HepG2 (cell line): ENCODE results near the gene RBP5. TPM values are rescaled to one million over a fixed set of nuclear protein-coding genes. Genes with fewer than 3 reads are reported as not detected.

Experiments
- ATF1 ChIP-seq: IDR thresholded peaks from 2 replicates; pipeline ENCODE4 v1.6.1; 2016; ENCODE audit warnings: mild to moderate bottlenecking, control low read depth
- E2F5 ChIP-seq: sonication (generic); formaldehyde crosslinking; conservative IDR thresholded peaks from 2 replicates; pipeline ENCODE4 v1.4.0; 2020; ENCODE audit warnings: missing genetic modification reagents
- FOXP4 ChIP-seq: sonication (generic); formaldehyde crosslinking; IDR thresholded peaks from 2 replicates; pipeline ENCODE4 v1.4.0; 2020; ENCODE audit warnings: missing genetic modification reagents
- GABPA ChIP-seq, 2 experiments: IDR thresholded peaks; 2 replicates each; pipeline ENCODE4 v1.6.1; 2011 to 2016; ENCODE audit warnings: low read depth in 2 of 2, low read length in 1 of 2, missing biosample characterization in 1 of 2, missing genetic modification characterization in 1 of 2
- MEF2D ChIP-seq: sonication (generic); formaldehyde crosslinking; IDR thresholded peaks from 2 replicates; pipeline ENCODE4 v1.5.1; 2020; ENCODE audit warnings: mild to moderate bottlenecking, missing genetic modification reagents
- NFKB2 ChIP-seq: sonication (generic); formaldehyde crosslinking; IDR thresholded peaks from 2 replicates; pipeline ENCODE4 v1.4.0; 2020; ENCODE audit warnings: missing genetic modification reagents, borderline replicate concordance
- NFYC ChIP-seq: IDR thresholded peaks from 2 replicates; pipeline ENCODE4 v1.6.1; 2016; ENCODE audit warnings: missing genetic modification reagents, missing compliant biosample characterization
- PBX2 ChIP-seq: IDR thresholded peaks from 2 replicates; pipeline ENCODE4 v1.6.1; 2016; ENCODE audit warnings: control low read depth
- RBM22 ChIP-seq: fragments of 200-400 bp; formaldehyde crosslinking; optimal IDR thresholded peaks from 2 replicates; pipeline ENCODE3; 2017; ENCODE audit warnings: mild to moderate bottlenecking, low read length, moderate library complexity
- RXRA ChIP-seq: sonication (generic); formaldehyde crosslinking; IDR thresholded peaks from 2 replicates; pipeline ENCODE4 v1.5.1; 2020; ENCODE audit warnings: missing genetic modification reagents
- SKI ChIP-seq: fragments of 450-650 bp; IDR thresholded peaks from one replicate; pipeline ENCODE4 v1.6.1; 2018; ENCODE audit warnings: mild to moderate bottlenecking; ENCODE audit not compliant: partially characterized antibody
- TCF12 ChIP-seq, 2 experiments: fragments of 450-650 bp in 1 of 2; sonication (generic) in 1 of 2; formaldehyde crosslinking in 1 of 2; IDR thresholded peaks; 2 replicates each; pipeline versions ENCODE4 v1.6.1 to v1.8.0; 2017 to 2022; ENCODE audit warnings: antibody characterized with exemption in 1 of 2, mild to moderate bottlenecking in 1 of 2, missing genetic modification reagents in 1 of 2, moderate library complexity in 1 of 2
- ZNF274 ChIP-seq: sonication (generic); formaldehyde crosslinking; IDR thresholded peaks from 2 replicates; pipeline ENCODE4 v1.5.1; 2020; ENCODE audit warnings: mild to moderate bottlenecking, missing genetic modification reagents
- ZNF329 ChIP-seq: sonication (generic); formaldehyde crosslinking; IDR thresholded peaks from 2 replicates; pipeline ENCODE4 v1.9.0; 2021; ENCODE audit warnings: low read depth, mild to moderate bottlenecking, missing genetic modification reagents
- ZNF430 ChIP-seq: sonication (generic); formaldehyde crosslinking; IDR thresholded peaks from 2 replicates; pipeline ENCODE4 v1.9.0; 2021; ENCODE audit warnings: mild to moderate bottlenecking, missing genetic modification reagents
- ZNF44 ChIP-seq: sonication (generic); formaldehyde crosslinking; IDR thresholded peaks from 2 replicates; pipeline ENCODE4 v1.5.1; 2020; ENCODE audit warnings: mild to moderate bottlenecking, missing genetic modification reagents
- ZNF441 ChIP-seq: sonication (generic); formaldehyde crosslinking; IDR thresholded peaks from 2 replicates; pipeline ENCODE4 v1.7.0; 2021; ENCODE audit warnings: missing genetic modification reagents, borderline replicate concordance
- ZNF7 ChIP-seq: IDR thresholded peaks from 2 replicates; pipeline ENCODE4 v1.6.1; 2016; ENCODE audit warnings: missing biosample characterization, missing genetic modification reagents
- ZNF747 ChIP-seq: sonication (generic); formaldehyde crosslinking; IDR thresholded peaks from 2 replicates; pipeline ENCODE4 v1.8.1; 2023; ENCODE audit warnings: missing genetic modification reagents, mild to moderate bottlenecking, borderline replicate concordance
- ZNF83 ChIP-seq: sonication (generic); formaldehyde crosslinking; IDR thresholded peaks from 2 replicates; pipeline ENCODE4 v1.4.0; 2020; ENCODE audit warnings: missing genetic modification reagents, mild to moderate bottlenecking, borderline replicate concordance
- ZNF841 ChIP-seq: sonication (generic); formaldehyde crosslinking; IDR thresholded peaks from 2 replicates; pipeline ENCODE4 v1.8.1; 2023; ENCODE audit warnings: missing genetic modification reagents, borderline replicate concordance
- polyA plus RNA-seq, 8 experiments: library from polyadenylated mRNA; depleted of rRNA in 3 of 8; stranded (reverse) in 7 of 8; unstranded in 1 of 8; fragments of >200 nt; fragmentation: Illumina TruSeq in 4 of 8; extraction: Trizol in 4 of 8; gene quantifications; 2 replicates each; pipeline versions ENCODE4 v1.2.1 to v1.2.3, GENCODE V29; 2011 to 2016; ENCODE audit warnings: low read depth in 4 of 8, missing spikeins in 1 of 8, mixed read lengths in 1 of 8; ENCODE audit not compliant: insufficient read depth in 1 of 8
- total RNA-seq, 5 experiments: library from RNA; depleted of rRNA; stranded (reverse); fragments of >200 nt; fragmentation: Illumina TruSeq; extraction: Trizol; gene quantifications; 2 replicates each; pipeline ENCODE4 v1.2.3, GENCODE V29; 2016; ENCODE audit warnings: low read depth in 1 of 5
- TF ChIP-seq, protein P1 (sequence below): sonication (generic); formaldehyde crosslinking; IDR thresholded peaks from 2 replicates; pipeline ENCODE4 v1.4.0; 2020; ENCODE audit warnings: missing genetic modification reagents
- TF ChIP-seq, protein P2 (sequence below): sonication (generic); formaldehyde crosslinking; IDR thresholded peaks from 2 replicates; pipeline ENCODE4 v1.5.0; 2020; ENCODE audit warnings: missing genetic modification reagents, mild to moderate bottlenecking, borderline replicate concordance

Gene RBP5
- total and polyA plus RNA-seq, 2 of the 13 experiments (the other 11 are each of a cell fraction or from before 2014, with no cell fraction given): 13.8 to 19.8 TPM

DNA sequence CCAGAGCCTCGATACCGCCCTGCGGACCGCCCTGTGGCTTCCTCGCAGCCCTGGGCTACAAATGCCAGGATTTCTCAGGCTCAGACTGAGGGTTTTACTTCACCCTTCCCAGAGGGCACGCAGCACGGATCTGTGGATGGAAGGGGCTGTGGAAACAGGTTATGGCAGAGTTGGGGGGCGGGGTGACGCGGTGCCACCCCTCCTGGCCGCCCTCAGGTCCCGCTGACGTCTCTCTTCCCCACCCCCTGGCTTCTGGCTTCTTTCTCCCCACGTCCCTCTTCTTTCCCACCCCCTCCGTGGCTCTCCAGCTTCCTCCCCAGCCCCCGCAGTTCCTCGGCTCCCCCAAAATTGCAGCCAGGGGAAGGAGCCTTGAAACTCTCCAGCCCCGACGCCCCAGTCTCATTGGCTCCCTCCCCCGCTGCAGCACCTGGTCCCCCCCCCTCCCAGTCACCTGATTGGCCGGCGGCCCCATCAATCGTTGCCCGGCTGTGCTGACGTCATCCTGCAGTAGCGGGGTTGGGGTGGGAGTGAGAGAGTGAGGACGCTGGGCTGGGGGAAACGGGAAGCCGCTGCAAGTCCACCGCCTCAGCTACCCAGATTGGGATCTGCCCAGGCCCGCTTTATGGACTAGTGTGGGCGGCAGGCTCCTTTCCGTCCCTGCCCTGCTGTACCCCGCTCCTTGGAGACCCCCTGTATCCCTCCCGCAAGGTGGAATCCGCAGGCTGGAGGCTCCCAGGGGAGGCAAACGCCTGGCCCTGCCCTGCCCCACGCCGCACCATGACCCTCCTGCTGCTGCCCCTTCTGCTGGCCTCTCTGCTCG, 1.4 kb upstream of the RBP5 start, which contains the start of gene CLSTN3 (continued):
- TF ChIP-seq PBX2 (CRISPR knock-in tag) (peak; percentile 90), ZNF44 (CRISPR knock-in tag) (no peak), MEF2D (CRISPR knock-in tag) (0 out of 2 replicates have a peak, but pooled peaks have one; percentile 13), GABPA (IDR thresholded peaks at IDR 0.05; ENCODE audit: low read depth, low read length) (no peak), GABPA (CRISPR knock-in tag; IDR thresholded peaks at IDR 0.05; ENCODE audit: low read depth) (peak; percentile 32; the same call in 1 of the 2 replicates), ZNF329 (CRISPR knock-in tag) (0 out of 2 replicates have a peak, but pooled peaks have one; percentile 34), ZNF430 (CRISPR knock-in tag) (peak; percentile 13; the same call in 1 of the 2 replicates), ZNF274 (CRISPR knock-in tag) (no peak), E2F5 (no peak), RXRA (no peak; the same call in 1 of the 2 replicates), ZNF83 (CRISPR knock-in tag) (peak; percentile 21; the same call in 1 of the 2 replicates), RBM22 (peak; percentile 31), ZNF7 (CRISPR knock-in tag) (no peak), ATF1 (CRISPR knock-in tag) (peak; percentile 87), FOXP4 (no peak), SKI (no peak), TCF12 (IDR thresholded peaks at IDR 0.05) (no peak), TCF12 (CRISPR knock-in tag; IDR thresholded peaks at IDR 0.05) (no peak), ZNF747 (CRISPR knock-in tag) (no peak), ZNF841 (CRISPR knock-in tag) (no peak), ZNF441 (CRISPR knock-in tag) (peak; percentile 39; the same call in 1 of the 2 replicates), NFYC (CRISPR knock-in tag) (peak; percentile 81), NFKB2 (no peak)
- TF ChIP-seq, protein P1, sequence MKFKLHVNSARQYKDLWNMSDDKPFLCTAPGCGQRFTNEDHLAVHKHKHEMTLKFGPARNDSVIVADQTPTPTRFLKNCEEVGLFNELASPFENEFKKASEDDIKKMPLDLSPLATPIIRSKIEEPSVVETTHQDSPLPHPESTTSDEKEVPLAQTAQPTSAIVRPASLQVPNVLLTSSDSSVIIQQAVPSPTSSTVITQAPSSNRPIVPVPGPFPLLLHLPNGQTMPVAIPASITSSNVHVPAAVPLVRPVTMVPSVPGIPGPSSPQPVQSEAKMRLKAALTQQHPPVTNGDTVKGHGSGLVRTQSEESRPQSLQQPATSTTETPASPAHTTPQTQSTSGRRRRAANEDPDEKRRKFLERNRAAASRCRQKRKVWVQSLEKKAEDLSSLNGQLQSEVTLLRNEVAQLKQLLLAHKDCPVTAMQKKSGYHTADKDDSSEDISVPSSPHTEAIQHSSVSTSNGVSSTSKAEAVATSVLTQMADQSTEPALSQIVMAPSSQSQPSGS (CRISPR knock-in tag): peak; percentile 71; the same call in 1 of the 2 replicates
- TF ChIP-seq, protein P2, sequence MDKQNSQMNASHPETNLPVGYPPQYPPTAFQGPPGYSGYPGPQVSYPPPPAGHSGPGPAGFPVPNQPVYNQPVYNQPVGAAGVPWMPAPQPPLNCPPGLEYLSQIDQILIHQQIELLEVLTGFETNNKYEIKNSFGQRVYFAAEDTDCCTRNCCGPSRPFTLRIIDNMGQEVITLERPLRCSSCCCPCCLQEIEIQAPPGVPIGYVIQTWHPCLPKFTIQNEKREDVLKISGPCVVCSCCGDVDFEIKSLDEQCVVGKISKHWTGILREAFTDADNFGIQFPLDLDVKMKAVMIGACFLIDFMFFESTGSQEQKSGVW (CRISPR knock-in tag): no peak
